NB4 (cell line): ENCODE data around the gene VAC14.

Source experiments
- DNase-seq: peaks from one replicate; pipeline ENCODE4 v3.0.0; 2010; ENCODE audit warnings: low read depth
- H3K4me3 ChIP-seq: one replicate; pipeline ENCODE4 v1.5.1; 2011; ENCODE audit warnings: mild to moderate bottlenecking, low read depth, low read length, moderate library complexity
- MYC ChIP-seq: IDR thresholded peaks from 2 replicates; pipeline ENCODE4 v1.6.1; 2011; ENCODE audit warnings: low read depth, low read length
- POLR2A ChIP-seq: IDR thresholded peaks from 2 replicates; pipeline ENCODE4 v1.6.1; 2011; ENCODE audit warnings: mild to moderate bottlenecking; ENCODE audit not compliant: insufficient read length; ENCODE audit errors: extremely low read depth
- TF ChIP-seq, protein P1 (sequence below): IDR thresholded peaks from 2 replicates; pipeline ENCODE4 v1.6.1; 2011; ENCODE audit warnings: low read depth, low read length
- TF ChIP-seq, protein P2 (sequence below): IDR thresholded peaks from one replicate; pipeline ENCODE4 v1.5.1; 2012; ENCODE audit warnings: low read depth, low read length

VAC14 gene

GRCh38 chr16:70777973-70778406 is 23.0 kb downstream of the VAC14 start:
- no peak for DNase-seq
- H3K4me3 ChIP-seq, result no peak overlapping the region
- TF ChIP-seq MYC, result no peak
- TF ChIP-seq, protein P1, sequence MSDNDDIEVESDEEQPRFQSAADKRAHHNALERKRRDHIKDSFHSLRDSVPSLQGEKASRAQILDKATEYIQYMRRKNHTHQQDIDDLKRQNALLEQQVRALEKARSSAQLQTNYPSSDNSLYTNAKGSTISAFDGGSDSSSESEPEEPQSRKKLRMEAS, result no peak
- TF ChIP-seq, protein P2, sequence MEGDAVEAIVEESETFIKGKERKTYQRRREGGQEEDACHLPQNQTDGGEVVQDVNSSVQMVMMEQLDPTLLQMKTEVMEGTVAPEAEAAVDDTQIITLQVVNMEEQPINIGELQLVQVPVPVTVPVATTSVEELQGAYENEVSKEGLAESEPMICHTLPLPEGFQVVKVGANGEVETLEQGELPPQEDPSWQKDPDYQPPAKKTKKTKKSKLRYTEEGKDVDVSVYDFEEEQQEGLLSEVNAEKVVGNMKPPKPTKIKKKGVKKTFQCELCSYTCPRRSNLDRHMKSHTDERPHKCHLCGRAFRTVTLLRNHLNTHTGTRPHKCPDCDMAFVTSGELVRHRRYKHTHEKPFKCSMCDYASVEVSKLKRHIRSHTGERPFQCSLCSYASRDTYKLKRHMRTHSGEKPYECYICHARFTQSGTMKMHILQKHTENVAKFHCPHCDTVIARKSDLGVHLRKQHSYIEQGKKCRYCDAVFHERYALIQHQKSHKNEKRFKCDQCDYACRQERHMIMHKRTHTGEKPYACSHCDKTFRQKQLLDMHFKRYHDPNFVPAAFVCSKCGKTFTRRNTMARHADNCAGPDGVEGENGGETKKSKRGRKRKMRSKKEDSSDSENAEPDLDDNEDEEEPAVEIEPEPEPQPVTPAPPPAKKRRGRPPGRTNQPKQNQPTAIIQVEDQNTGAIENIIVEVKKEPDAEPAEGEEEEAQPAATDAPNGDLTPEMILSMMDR, result no peak
- no peak for TF ChIP-seq POLR2A

DNA sequence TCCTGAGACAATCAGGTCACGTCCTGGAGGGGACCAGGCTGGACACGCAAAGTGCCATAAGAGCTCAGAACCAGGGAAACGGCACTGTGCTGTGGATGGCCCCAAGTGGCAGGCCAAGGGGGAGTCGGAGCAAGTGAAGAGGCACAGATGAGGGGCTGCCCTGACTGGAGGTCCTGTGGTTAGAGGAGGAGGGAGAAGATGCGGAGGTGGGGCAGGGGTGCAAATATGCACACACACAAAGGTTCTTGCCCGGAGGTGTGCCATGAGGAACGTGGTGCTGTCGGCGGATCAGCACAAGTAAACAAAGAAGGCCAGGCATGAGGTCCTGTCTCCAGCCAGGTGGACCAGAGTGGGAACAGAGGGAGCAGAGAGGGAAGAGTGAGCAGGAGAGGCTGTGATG is 23.5 kb downstream of the VAC14 start:
- no peak for TF ChIP-seq POLR2A
- TF ChIP-seq, protein P1, result no peak
- TF ChIP-seq, protein P2, result no peak
- no peak for TF ChIP-seq MYC
- DNase-seq, result no peak
- no peak overlapping the region for H3K4me3 ChIP-seq

DNA sequence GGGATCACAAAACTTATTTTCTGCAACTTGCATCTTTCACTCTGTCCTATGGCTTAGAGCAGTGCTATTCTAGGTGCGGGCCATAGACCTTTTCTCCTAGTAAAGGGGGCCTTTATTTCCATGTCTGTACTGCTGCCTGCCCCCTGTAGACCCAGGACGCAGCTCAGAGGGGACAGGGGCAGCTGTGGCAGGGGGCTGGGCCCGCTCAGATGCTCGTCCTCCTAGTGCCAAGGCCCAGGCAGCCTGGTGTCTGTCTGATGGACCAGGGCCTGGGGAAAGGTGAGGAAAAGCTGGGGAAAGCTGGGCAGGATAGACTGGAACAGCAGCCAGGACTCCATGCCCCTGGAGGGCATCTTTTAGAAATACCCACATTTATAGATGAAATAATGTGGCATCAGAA is 25.6 kb downstream of the VAC14 start:
- DNase-seq, result no peak
- TF ChIP-seq, protein P1, result no peak
- TF ChIP-seq POLR2A (no peak), MYC (no peak)
- TF ChIP-seq, protein P2, result no peak
- H3K4me3 ChIP-seq, result no peak overlapping the region

GRCh38 chr16:70774261-70774660 is 26.7 kb downstream of the VAC14 start:
- DNase-seq, result no peak
- H3K4me3 ChIP-seq, result no peak overlapping the region
- TF ChIP-seq MYC (no peak), POLR2A (no peak)
- TF ChIP-seq, protein P1, result no peak
- TF ChIP-seq, protein P2, result no peak

GRCh38 chr16:70772493-70772892 is 28.5 kb downstream of the VAC14 start:
- TF ChIP-seq MYC (no peak), POLR2A (no peak)
- TF ChIP-seq, protein P1, result no peak
- TF ChIP-seq, protein P2, result no peak
- H3K4me3 ChIP-seq, result no peak overlapping the region
- DNase-seq, result no peak
